PC-9 (cell line): ENCODE results near the gene TMEM253. TPM values are rescaled to one million over a fixed set of nuclear protein-coding genes. Genes with fewer than 3 reads are reported as not detected.

Source experiments
- BruUV-seq: library from RNA; stranded (reverse); fragments of 400-500 nt; replicated peaks from 2 replicates; lab custom pipeline; 2021; lab: Mats Ljungman, UMichigan
- CTCF ChIA-PET: fragments of 300-600 bp; sonication (Branson Sonifier 250); formaldehyde crosslinking; loops from one replicate; lab custom pipeline; 2022; ENCODE audit warnings: antibody characterized with exemption; lab: Charles Lee
- POLR2A ChIA-PET: fragments of 300-600 bp; sonication (Branson Sonifier 250); formaldehyde crosslinking; loops from one replicate; lab custom pipeline; 2022; ENCODE audit warnings: antibody characterized with exemption; ENCODE audit not compliant: unreplicated experiment; lab: Charles Lee
- DNase-seq, 2 experiments: peaks; one replicate each; pipeline versions ENCODE4 v3.0.0 to v3.0.0-alpha.2; 2015 to 2022; ENCODE audit warnings: mixed read lengths in 1 of 2
- H2AFZ ChIP-seq: fragments of 200-600 bp; sonication (generic); 2 replicates; pipeline ENCODE4 v1.8.1; 2017; ENCODE audit warnings: antibody characterized with exemption
- H3F3A ChIP-seq: fragments of 200-600 bp; sonication (generic); 2 replicates; pipeline ENCODE4 v1.8.1; 2017; ENCODE audit warnings: antibody characterized with exemption, mild to moderate bottlenecking, low read depth; ENCODE audit not compliant: insufficient read depth
- H3K27ac ChIP-seq: fragments of 200-600 bp; sonication (generic); 2 replicates; pipeline ENCODE4 v1.6.1; 2016; ENCODE audit warnings: mixed run types
- H3K27me3 ChIP-seq: fragments of 200-600 bp; sonication (generic); 2 replicates; pipeline ENCODE4 v1.6.1; 2016; ENCODE audit warnings: low read depth, mixed run types; ENCODE audit not compliant: insufficient read depth
- H3K36me3 ChIP-seq: fragments of 200-600 bp; sonication (generic); 2 replicates; pipeline ENCODE4 v1.6.1; 2016; ENCODE audit warnings: low read depth, mixed run types
- H3K4me1 ChIP-seq: fragments of 200-600 bp; sonication (generic); replicated peaks from 2 replicates; pipeline ENCODE4 v1.6.1; 2016; ENCODE audit warnings: mixed run types; ENCODE audit not compliant: insufficient read depth
- H3K4me2 ChIP-seq: fragments of 200-600 bp; sonication (generic); 2 replicates; pipeline ENCODE4 v1.6.1; 2017; ENCODE audit warnings: mixed run types
- H3K4me3 ChIP-seq: fragments of 200-600 bp; sonication (generic); 2 replicates; pipeline ENCODE4 v1.6.1; 2016; ENCODE audit warnings: mixed run types
- H3K79me2 ChIP-seq: fragments of 200-600 bp; sonication (generic); 2 replicates; pipeline ENCODE4 v1.6.1; 2017; ENCODE audit warnings: low read depth, mixed run types
- H3K9me2 ChIP-seq: fragments of 200-600 bp; sonication (generic); 2 replicates; pipeline ENCODE4 v1.8.1; 2017; ENCODE audit warnings: mild to moderate bottlenecking; ENCODE audit not compliant: insufficient read depth
- H3K9me3 ChIP-seq: fragments of 200-600 bp; sonication (generic); 2 replicates; pipeline ENCODE4 v1.8.1; 2016; ENCODE audit warnings: low read depth; ENCODE audit not compliant: insufficient read depth
- H4K20me1 ChIP-seq: fragments of 200-600 bp; sonication (generic); 2 replicates; pipeline ENCODE4 v1.8.1; 2017; ENCODE audit not compliant: insufficient read depth
- EZH2 ChIP-seq: fragments of 200-600 bp; sonication (generic); IDR thresholded peaks from 2 replicates; pipeline ENCODE4 v1.8.0; 2017; ENCODE audit warnings: antibody characterized with exemption, low read depth
- intact Hi-C: fragments of 100-400 bp; cut with micrococcal nuclease; formaldehyde crosslinking; loops from one replicate; pipeline ENCODE4 v1.10.0; 2022; ENCODE audit not compliant: unreplicated experiment
- total RNA-seq: library from RNA; stranded (reverse); gene quantifications from 2 replicates; pipeline ENCODE4 v1.2.3, GENCODE V29; 2021
- TF ChIP-seq, protein P1 (sequence below): fragments of 200-600 bp; sonication (generic); conservative IDR thresholded peaks from 2 replicates; pipeline ENCODE4 v1.6.1; 2017; ENCODE audit warnings: mixed run types, antibody characterized with exemption, mild to moderate bottlenecking, moderate library complexity

The TMEM253 gene
- total RNA-seq, 1 experiment from 2014 or later = 1.4 TPM

DNA sequence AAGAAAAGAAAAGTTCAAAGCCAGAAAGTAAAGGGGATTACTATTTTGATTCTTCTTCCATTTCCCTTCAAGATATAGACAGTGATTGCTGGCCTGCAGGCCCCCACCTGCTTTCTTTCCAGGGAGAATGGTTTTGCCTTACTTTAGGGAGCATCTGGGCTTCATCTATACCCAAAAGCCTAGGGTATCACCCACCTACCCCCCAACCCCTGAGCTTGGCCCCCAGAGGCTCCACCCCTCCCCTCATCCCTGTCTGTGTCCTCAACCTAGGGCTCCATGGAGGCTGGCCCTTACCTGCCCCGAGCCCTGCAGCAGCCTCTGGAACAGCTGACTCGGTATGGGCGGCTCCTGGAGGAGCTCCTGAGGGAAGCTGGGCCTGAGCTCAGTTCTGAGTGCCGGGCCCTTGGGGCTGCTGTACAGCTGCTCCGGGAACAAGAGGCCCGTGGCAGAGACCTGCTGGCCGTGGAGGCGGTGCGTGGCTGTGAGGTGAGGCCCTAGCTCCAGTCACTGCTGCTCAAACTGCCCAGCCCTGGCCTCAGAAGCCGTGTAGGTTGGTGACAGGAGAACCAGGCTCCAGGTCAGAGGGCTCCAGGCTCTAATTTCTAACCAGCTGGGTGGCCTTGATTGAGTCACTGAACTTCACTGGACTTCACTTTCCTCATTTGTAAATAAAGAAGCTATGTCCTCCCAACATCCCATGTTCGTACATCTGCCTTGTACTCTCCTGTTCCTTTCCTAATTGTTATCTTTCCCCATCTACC is 17.1 kb upstream of the TMEM253 start:
- POLR2A ChIA-PET = no interaction called here
- BruUV-seq = no TSS peak

DNA sequence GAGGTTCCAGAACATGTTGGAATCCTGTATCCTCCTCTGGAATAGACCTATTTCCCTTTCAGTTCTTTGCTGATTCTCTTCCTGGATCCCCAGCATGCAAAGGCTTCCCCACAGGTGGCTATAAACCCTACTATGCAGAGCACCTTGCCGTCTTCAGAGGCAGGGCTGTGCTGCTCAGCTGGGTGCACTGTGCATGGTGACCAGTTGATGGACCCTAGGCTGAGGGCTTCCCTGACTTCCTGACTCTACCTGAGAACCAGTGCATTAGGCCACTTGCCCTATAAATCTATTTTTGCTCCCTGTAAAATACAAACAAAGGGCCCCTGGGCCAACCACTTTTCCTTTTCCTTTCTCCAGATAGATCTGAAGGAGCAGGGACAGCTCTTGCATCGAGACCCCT is 16.5 kb upstream of the TMEM253 start:
- H3K79me2 ChIP-seq = no peaks in the 10 kb centered on the region
- POLR2A ChIA-PET = no interaction called here
- H3K27ac ChIP-seq = no peak overlapping the region
- no peaks in the 10 kb centered on the region for H3K9me2 ChIP-seq
- no peaks in the 10 kb centered on the region for H3K27me3 ChIP-seq
- no peak overlapping the region for H3K4me3 ChIP-seq
- no peaks in the 10 kb centered on the region for H3F3A ChIP-seq
- no peaks in the 10 kb centered on the region for H3K36me3 ChIP-seq
- no peaks in the 10 kb centered on the region for H3K9me3 ChIP-seq
- no peaks in the 10 kb centered on the region for H3K4me1 ChIP-seq
- H3K4me2 ChIP-seq = no peak overlapping the region
- no TSS peak for BruUV-seq
- intact Hi-C loops = no loop called here
- CTCF ChIA-PET = no interaction called here
- no peaks in the 10 kb centered on the region for H4K20me1 ChIP-seq
- DNase-seq = no peak
- TF ChIP-seq EZH2 = no peak
- TF ChIP-seq, protein P1, sequence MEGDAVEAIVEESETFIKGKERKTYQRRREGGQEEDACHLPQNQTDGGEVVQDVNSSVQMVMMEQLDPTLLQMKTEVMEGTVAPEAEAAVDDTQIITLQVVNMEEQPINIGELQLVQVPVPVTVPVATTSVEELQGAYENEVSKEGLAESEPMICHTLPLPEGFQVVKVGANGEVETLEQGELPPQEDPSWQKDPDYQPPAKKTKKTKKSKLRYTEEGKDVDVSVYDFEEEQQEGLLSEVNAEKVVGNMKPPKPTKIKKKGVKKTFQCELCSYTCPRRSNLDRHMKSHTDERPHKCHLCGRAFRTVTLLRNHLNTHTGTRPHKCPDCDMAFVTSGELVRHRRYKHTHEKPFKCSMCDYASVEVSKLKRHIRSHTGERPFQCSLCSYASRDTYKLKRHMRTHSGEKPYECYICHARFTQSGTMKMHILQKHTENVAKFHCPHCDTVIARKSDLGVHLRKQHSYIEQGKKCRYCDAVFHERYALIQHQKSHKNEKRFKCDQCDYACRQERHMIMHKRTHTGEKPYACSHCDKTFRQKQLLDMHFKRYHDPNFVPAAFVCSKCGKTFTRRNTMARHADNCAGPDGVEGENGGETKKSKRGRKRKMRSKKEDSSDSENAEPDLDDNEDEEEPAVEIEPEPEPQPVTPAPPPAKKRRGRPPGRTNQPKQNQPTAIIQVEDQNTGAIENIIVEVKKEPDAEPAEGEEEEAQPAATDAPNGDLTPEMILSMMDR = no peak
- no peak overlapping the region for H2AFZ ChIP-seq

More for the DNA sequence above, 17.1 kb upstream of the TMEM253 start:
- Histone ChIP-seq H3K27me3 (no peaks in the 10 kb centered on the region), H3F3A (no peaks in the 10 kb centered on the region), H3K4me1 (no peaks in the 10 kb centered on the region), H3K9me2 (no peaks in the 10 kb centered on the region), H3K27ac (no peak overlapping the region), H2AFZ (no peak overlapping the region), H3K36me3 (no peaks in the 10 kb centered on the region), H4K20me1 (no peaks in the 10 kb centered on the region), H3K4me2 (no peak overlapping the region), H3K9me3 (no peaks in the 10 kb centered on the region), H3K4me3 (no peak overlapping the region), H3K79me2 (no peaks in the 10 kb centered on the region)
- CTCF ChIA-PET = no interaction called here
- intact Hi-C loops = no loop called here
- TF ChIP-seq, protein P1 = no peak
- TF ChIP-seq EZH2 = no peak
- DNase-seq = no peak

DNA sequence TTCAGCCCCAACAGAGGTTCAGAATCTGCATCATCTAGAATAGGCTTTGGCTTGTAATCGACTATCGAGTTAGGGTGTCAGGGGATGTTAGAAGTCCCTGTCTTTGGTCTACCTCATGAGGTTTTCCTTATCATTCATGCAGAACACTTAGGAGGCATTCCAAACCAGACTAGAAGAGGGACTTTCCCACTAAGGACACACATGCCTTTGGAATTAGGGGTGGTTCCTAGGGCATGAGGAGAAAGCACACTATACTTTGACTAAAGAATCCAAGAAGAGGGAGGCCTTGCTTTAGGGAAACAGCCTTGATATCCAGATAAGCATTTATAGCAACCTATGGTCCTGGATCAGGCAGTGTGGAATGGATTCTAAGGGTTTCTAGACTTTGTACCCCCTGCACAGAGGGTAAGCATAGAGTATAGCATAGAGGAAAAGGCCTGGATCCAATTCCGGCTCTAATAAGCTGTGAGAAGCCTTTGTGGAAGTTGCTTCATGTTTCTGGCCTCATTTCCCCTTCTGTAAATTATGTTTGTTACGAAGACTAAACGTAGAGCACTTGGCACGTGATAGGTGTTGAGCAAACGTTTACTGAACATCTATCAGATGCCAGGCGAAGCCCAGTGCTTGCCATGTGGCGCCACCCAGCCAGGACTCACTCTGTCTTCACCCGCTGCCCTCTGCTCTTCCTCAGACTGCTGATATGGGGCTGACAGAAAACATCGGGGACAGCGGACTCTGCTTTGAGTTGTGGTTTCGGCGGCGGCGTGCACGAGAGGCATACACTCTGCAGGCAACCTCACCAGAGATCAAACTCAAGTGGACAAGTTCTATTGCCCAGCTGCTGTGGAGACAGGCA is 15.6 kb upstream of the TMEM253 start:
- no peak for DNase-seq
- intact Hi-C loops = no loop called here
- POLR2A ChIA-PET = no interaction called here

More for the DNA sequence above, 15.6 kb upstream of the TMEM253 start:
- H3K27me3 ChIP-seq = no peaks in the 10 kb centered on the region
- H2AFZ ChIP-seq = no peak overlapping the region
- CTCF ChIA-PET = interaction anchor here (0.5 kb wide), 1 partner anchor 15 kb away, joined by 6 read pairs; no protein-coding TSS in a partner anchor
- no peaks in the 10 kb centered on the region for H3F3A ChIP-seq
- H3K9me3 ChIP-seq = no peaks in the 10 kb centered on the region
- no peak overlapping the region for H3K4me2 ChIP-seq
- no peaks in the 10 kb centered on the region for H3K4me1 ChIP-seq
- no peaks in the 10 kb centered on the region for H4K20me1 ChIP-seq
- no peaks in the 10 kb centered on the region for H3K79me2 ChIP-seq
- no peaks in the 10 kb centered on the region for H3K36me3 ChIP-seq
- TF ChIP-seq EZH2 = no peak
- TF ChIP-seq, protein P1 = no peak
- no peak overlapping the region for H3K27ac ChIP-seq
- H3K4me3 ChIP-seq = no peak overlapping the region
- no TSS peak for BruUV-seq
- no peaks in the 10 kb centered on the region for H3K9me2 ChIP-seq
